ENCODE results near the gene C3. TPM values are rescaled to one million over a fixed set of nuclear protein-coding genes. Genes with fewer than 3 reads are reported as not detected.
A peak's percentile ranks its signal among the peaks of the same experiment; 100 is the strongest.

C3 gene
- total and polyA plus RNA-seq, 8 donors: 14.2 to 881 (median 65.4) TPM

DNA sequence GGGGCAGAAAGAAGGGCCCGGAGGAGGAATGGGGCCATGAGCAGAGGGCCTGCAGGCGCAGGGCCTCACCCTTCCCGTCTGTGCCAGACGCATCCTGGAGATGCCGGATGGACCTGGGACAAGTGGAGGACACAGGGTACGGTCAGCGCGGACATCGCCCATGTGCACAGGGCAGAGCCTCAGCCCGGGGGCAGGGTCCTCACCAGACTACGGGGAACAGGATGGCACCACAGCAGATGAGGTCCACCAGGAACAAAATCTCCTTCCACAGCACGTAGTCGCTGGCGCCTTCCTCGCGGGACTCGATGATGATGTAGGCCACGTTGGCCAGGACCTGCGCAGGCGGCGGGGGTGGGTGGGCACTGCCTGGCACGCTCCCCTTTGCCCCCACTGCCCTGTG is 11.4 kb upstream of the C3 start:
- H3K4me3 ChIP-seq: no peak overlapping the region
- TF ChIP-seq CTCF (IDR thresholded peaks at IDR 0.05): no peak
- H3K4me1 ChIP-seq: peaks cover 11 to 51% of the 10 kb centered on the region in 2 donors
- intact Hi-C loops (cut with DNase I): loop anchor here (10.0 kb wide), 1 partner anchor 133 kb away; no protein-coding TSS in a partner anchor
- DNase-seq (peak in 1 of 4 donors; percentile 65), ATAC-seq (no peak)
- H3K36me3 ChIP-seq: peaks cover 0 to 43% of the 10 kb centered on the region in 2 donors
- no peaks in the 10 kb centered on the region for H3K27me3 ChIP-seq
- no peak overlapping the region for H3K27ac ChIP-seq
- H3K9me3 ChIP-seq: no peaks in the 10 kb centered on the region

- Histone ChIP-seq H3K9me3 (no peaks in the 10 kb centered on the region), H3K27ac (no peak overlapping the region), H3K4me3 (no peak overlapping the region), H3K27me3 (no peaks in the 10 kb centered on the region), H3K36me3 (peaks cover 0 to 43% of the 10 kb centered on the region in 2 donors), H3K4me1 (peaks cover 9 to 44% of the 10 kb centered on the region in 2 donors)
- intact Hi-C loops (cut with DNase I): loop anchor here (10.0 kb wide), 1 partner anchor 134 kb away; no protein-coding TSS in a partner anchor
- no peak for TF ChIP-seq CTCF (IDR thresholded peaks at IDR 0.05)
- ATAC-seq (peak; percentile 1), DNase-seq (peak in 1 of 4 donors; percentile 66)
Observed at GRCh38 chr19:6730941-6731670, 10.7 kb upstream of the C3 start.

- intact Hi-C loops (cut with DNase I): loop anchor here (10.0 kb wide), 1 partner anchor 135 kb away; no protein-coding TSS in a partner anchor
- peak overlapping the region in 1 of 2 donors; percentile 30 for H3K4me3 ChIP-seq
- H3K27ac ChIP-seq: peak overlapping the region; percentile 3 to 38
- peaks cover 5 to 38% of the 10 kb centered on the region in 2 donors for H3K4me1 ChIP-seq
- ATAC-seq (peak; percentile 94), DNase-seq (peak in 3 of 4 donors; percentile 73 to 91 (median 87))
- no peaks in the 10 kb centered on the region for H3K9me3 ChIP-seq
- H3K36me3 ChIP-seq: peaks cover 0 to 43% of the 10 kb centered on the region in 2 donors
- H3K27me3 ChIP-seq: no peaks in the 10 kb centered on the region
- TF ChIP-seq CTCF (IDR thresholded peaks at IDR 0.05): no peak
Observed at GRCh38 chr19:6730153-6730804, 9.8 kb upstream of the C3 start.

DNA sequence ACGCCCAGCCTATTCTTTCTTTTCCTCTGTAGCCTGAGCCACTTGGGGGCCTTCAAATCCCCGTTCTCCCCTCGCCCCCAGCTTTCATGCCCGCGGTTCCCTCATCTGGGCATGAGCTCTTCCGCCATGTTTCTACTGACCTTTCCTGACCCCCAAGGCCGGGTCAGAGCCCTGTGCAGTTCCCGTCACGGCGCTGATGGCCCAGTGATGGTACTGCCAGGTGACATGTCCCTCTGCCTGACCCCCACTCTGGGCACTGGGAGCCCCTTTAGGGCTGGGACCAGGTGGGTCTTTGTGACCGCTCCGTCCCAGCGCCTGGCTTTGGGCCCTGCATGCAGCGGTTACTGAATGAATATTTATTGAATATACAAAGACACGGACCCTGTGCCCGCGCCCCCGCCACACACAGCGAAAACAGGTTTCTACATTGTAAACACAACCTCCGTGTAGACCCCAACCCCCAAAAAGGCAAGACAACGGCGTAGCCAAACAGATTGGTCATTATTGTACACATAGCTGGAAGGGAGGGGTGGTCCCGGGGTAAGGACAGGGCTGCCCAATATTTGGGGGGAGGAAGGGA is 9.2 kb upstream of the C3 start:
- intact Hi-C loops (cut with DNase I): loop anchor here (10.0 kb wide), 1 partner anchor 135 kb away; no protein-coding TSS in a partner anchor
- Histone ChIP-seq H3K27me3 (no peaks in the 10 kb centered on the region), H3K9me3 (no peaks in the 10 kb centered on the region), H3K4me1 (peaks cover 5 to 40% of the 10 kb centered on the region in 2 donors), H3K27ac (peak overlapping the region; percentile 3 to 38), H3K36me3 (peaks cover 0 to 39% of the 10 kb centered on the region in 2 donors), H3K4me3 (peak overlapping the region in 1 of 2 donors; percentile 30)
- no peak for TF ChIP-seq CTCF (IDR thresholded peaks at IDR 0.05)
- DNase-seq (peak in 1 of 4 donors; percentile 71), ATAC-seq (no peak)

All from left lung (tissue), 10 donors.